Neural cell (in vitro differentiated cells): Measurements from ENCODE around the gene UBE2D1. TPM values are rescaled to one million over a fixed set of nuclear protein-coding genes. Genes with fewer than 3 reads are reported as not detected.

Experiments used
- H2AFZ ChIP-seq: fragments of 200-600, 300-800 bp; sonication (generic), shearing (Covaris generic); 2 replicates; pipeline ENCODE4 v1.6.0; 2014; ENCODE audit warnings: low read depth, mild to moderate bottlenecking, antibody characterized with exemption, low read length, moderate library complexity
- H3F3A ChIP-seq: fragments of 200-600 bp; shearing (Covaris generic); 2 replicates; pipeline ENCODE4 v1.6.1; 2016; ENCODE audit warnings: mild to moderate bottlenecking, moderate library complexity, mixed read lengths, antibody characterized with exemption, low read length; ENCODE audit not compliant: insufficient read depth, poor library complexity, severe bottlenecking
- H3K27ac ChIP-seq: fragments of 200-600, 300-800 bp; sonication (generic), shearing (Covaris generic); 2 replicates; pipeline ENCODE4 v1.5.1; 2014; ENCODE audit warnings: mild to moderate bottlenecking, low read length, moderate library complexity
- H3K27me3 ChIP-seq: fragments of 300-800, 200-600 bp; sonication (generic), shearing (Covaris generic); 2 replicates; pipeline ENCODE4 v1.6.0; 2014; ENCODE audit warnings: mild to moderate bottlenecking, low read depth, low read length, moderate library complexity; ENCODE audit not compliant: insufficient read depth
- H3K36me3 ChIP-seq: fragments of 300-800, 200-600 bp; sonication (generic), shearing (Covaris generic); 2 replicates; pipeline ENCODE4 v1.5.1; 2014; ENCODE audit warnings: mild to moderate bottlenecking, antibody characterized with exemption, low read length, moderate library complexity; ENCODE audit not compliant: insufficient read depth
- H3K4me2 ChIP-seq: fragments of 300-800, 200-600 bp; sonication (generic), shearing (Covaris generic); 2 replicates; pipeline ENCODE4 v1.6.0; 2014; ENCODE audit warnings: mild to moderate bottlenecking, low read length
- H3K4me3 ChIP-seq: fragments of 300-800, 200-600 bp; sonication (generic), shearing (Covaris generic); 2 replicates; pipeline ENCODE4 v1.5.1; 2014; ENCODE audit warnings: mild to moderate bottlenecking, low read length, moderate library complexity
- H3K79me2 ChIP-seq: fragments of 200-600 bp; shearing (Covaris generic); replicated peaks from 2 replicates; pipeline ENCODE4 v1.6.0; 2014; ENCODE audit warnings: mild to moderate bottlenecking, low read length, moderate library complexity; ENCODE audit not compliant: insufficient read depth
- H3K9ac ChIP-seq: fragments of 300-800, 200-600 bp; sonication (generic), shearing (Covaris generic); 2 replicates; pipeline ENCODE4 v1.6.1; 2016; ENCODE audit warnings: mild to moderate bottlenecking, low read length, mixed read lengths
- H3K9me2 ChIP-seq: fragments of 200-600 bp; shearing (Covaris generic); 2 replicates; pipeline ENCODE4 v1.6.1; 2016; ENCODE audit warnings: mild to moderate bottlenecking, low read length, mixed read lengths; ENCODE audit not compliant: insufficient read depth
- H3K9me3 ChIP-seq: fragments of 200-600, 300-800 bp; sonication (generic), shearing (Covaris generic); 2 replicates; pipeline ENCODE4 v1.6.1; 2016; ENCODE audit warnings: mild to moderate bottlenecking, mixed run types, low read length, moderate library complexity, mixed read lengths
- H4K20me1 ChIP-seq: fragments of 200-600 bp; shearing (Covaris generic); 2 replicates; pipeline ENCODE4 v1.6.1; 2016; ENCODE audit warnings: mild to moderate bottlenecking, mixed run types; ENCODE audit not compliant: insufficient read depth
- CTCF ChIP-seq: fragments of 450-650 bp; IDR thresholded peaks from 2 replicates; pipeline ENCODE4 v1.5.1; 2014; ENCODE audit warnings: antibody characterized with exemption, mild to moderate bottlenecking, moderate library complexity; ENCODE audit not compliant: poor library complexity, severe bottlenecking
- EP300 ChIP-seq: fragments of 450-650 bp; conservative IDR thresholded peaks from 2 replicates; pipeline ENCODE4 v1.6.1; 2014; ENCODE audit warnings: antibody characterized with exemption, mild to moderate bottlenecking, moderate library complexity; ENCODE audit not compliant: poor library complexity, severe bottlenecking
- EZH2 ChIP-seq: fragments of 200-600, 300-800 bp; shearing (Covaris generic), sonication (generic); IDR thresholded peaks from 2 replicates; pipeline ENCODE4 v1.6.1; 2014; ENCODE audit warnings: antibody characterized with exemption, low read length, borderline replicate concordance, mild to moderate bottlenecking; ENCODE audit not compliant: insufficient read depth, poor library complexity, severe bottlenecking
- MXI1 ChIP-seq: fragments of 450-650 bp; conservative IDR thresholded peaks from 2 replicates; pipeline ENCODE4 v1.6.1; 2014; ENCODE audit warnings: antibody characterized with exemption, mild to moderate bottlenecking; ENCODE audit not compliant: poor library complexity, severe bottlenecking
- POLR2AphosphoS5 ChIP-seq: IDR thresholded peaks from 2 replicates; pipeline ENCODE4 v1.6.1; 2012
- RAD21 ChIP-seq: fragments of 450-650 bp; conservative IDR thresholded peaks from 2 replicates; pipeline ENCODE4 v1.6.1; 2014; ENCODE audit warnings: antibody characterized with exemption, mild to moderate bottlenecking, moderate library complexity
- REST ChIP-seq: IDR thresholded peaks from 2 replicates; pipeline ENCODE4 v1.6.1; 2012; ENCODE audit warnings: borderline replicate concordance
- SMC3 ChIP-seq: fragments of 450-650 bp; conservative IDR thresholded peaks from 2 replicates; pipeline ENCODE4 v1.6.1; 2014; ENCODE audit warnings: antibody characterized with exemption, mild to moderate bottlenecking, moderate library complexity; ENCODE audit not compliant: poor library complexity
- TAF1 ChIP-seq: IDR thresholded peaks from 2 replicates; pipeline ENCODE4 v1.6.1; 2012; ENCODE audit warnings: low read depth
- polyA plus RNA-seq: library from polyadenylated mRNA; depleted of rRNA; stranded (reverse); fragments of >200 nt; gene quantifications from 2 replicates; pipeline ENCODE4 v1.2.3, GENCODE V29; 2014

The UBE2D1 gene
- polyA plus RNA-seq, 1 donor from 2014 or later, result 89.8 TPM

- H3K79me2 ChIP-seq, result peaks cover 52% of the 10 kb centered on the region
- no peaks in the 10 kb centered on the region for H4K20me1 ChIP-seq
Observed at GRCh38 chr10:58350619-58351323, 16.0 kb downstream of the UBE2D1 start.

More at GRCh38 chr10:58350619-58351323, 16.0 kb downstream of the UBE2D1 start:
- Histone ChIP-seq H3K4me2 (no peak overlapping the region), H3K27me3 (no peaks in the 10 kb centered on the region), H3K4me3 (no peak overlapping the region), H3K9ac (no peak overlapping the region), H2AFZ (no peak overlapping the region), H3K9me2 (no peaks in the 10 kb centered on the region), H3K27ac (no peak overlapping the region), H3K9me3 (no peaks in the 10 kb centered on the region), H3K36me3 (no peaks in the 10 kb centered on the region), H3F3A (no peaks in the 10 kb centered on the region)
- no peak for TF ChIP-seq EZH2
- TF ChIP-seq REST, result no peak
- no peak for TF ChIP-seq CTCF
- no peak for TF ChIP-seq MXI1
- TF ChIP-seq TAF1, result no peak
- TF ChIP-seq POLR2AphosphoS5, result no peak
- no peak for TF ChIP-seq RAD21
- no peak for TF ChIP-seq EP300
- no peak for TF ChIP-seq SMC3
